ENCODE measurements around the gene MAD1L1. TPM values are rescaled to one million over a fixed set of nuclear protein-coding genes. Genes with fewer than 3 reads are reported as not detected.

Gene MAD1L1
- total and polyA plus RNA-seq, 4 donors: 12.8 to 20.7 (median 16.5) TPM

DNA sequence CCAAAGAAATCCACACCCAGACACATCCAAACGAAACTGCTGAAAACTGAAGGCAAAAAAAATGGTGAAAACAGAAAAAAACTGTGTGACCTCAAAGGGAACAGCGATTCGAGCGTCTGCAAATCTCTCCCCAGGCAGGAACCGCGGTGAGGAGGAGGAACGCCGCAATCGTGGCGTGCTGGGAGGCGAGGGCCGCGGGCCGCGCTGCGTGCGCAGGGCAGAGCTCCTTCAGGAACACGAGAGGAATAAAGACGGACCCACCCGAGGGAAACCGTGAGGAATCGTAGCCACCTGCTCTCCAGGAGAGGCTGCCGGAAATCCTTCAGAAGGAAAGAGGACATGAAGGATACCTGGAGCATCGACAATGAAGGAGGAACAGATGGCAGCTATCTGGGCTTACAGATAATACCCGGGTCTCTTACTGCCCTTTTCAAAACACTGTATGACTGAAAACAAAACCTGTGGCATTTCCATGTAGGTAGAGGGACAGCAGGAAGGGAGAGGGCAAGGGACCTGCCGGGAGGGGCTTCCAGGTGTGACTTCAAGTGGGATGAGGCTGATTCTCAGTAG is 266.0 kb downstream of the MAD1L1 start (continued):
- TF ChIP-seq, protein P1, sequence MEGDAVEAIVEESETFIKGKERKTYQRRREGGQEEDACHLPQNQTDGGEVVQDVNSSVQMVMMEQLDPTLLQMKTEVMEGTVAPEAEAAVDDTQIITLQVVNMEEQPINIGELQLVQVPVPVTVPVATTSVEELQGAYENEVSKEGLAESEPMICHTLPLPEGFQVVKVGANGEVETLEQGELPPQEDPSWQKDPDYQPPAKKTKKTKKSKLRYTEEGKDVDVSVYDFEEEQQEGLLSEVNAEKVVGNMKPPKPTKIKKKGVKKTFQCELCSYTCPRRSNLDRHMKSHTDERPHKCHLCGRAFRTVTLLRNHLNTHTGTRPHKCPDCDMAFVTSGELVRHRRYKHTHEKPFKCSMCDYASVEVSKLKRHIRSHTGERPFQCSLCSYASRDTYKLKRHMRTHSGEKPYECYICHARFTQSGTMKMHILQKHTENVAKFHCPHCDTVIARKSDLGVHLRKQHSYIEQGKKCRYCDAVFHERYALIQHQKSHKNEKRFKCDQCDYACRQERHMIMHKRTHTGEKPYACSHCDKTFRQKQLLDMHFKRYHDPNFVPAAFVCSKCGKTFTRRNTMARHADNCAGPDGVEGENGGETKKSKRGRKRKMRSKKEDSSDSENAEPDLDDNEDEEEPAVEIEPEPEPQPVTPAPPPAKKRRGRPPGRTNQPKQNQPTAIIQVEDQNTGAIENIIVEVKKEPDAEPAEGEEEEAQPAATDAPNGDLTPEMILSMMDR (IDR thresholded peaks at IDR 0.05; ENCODE audit: low read depth, low read length, missing input control): no peak
- TF ChIP-seq JUND (IDR thresholded peaks at IDR 0.05) (no peak), HNF4A (conservative IDR thresholded peaks at IDR 0.05) (no peak), RAD21 (IDR thresholded peaks at IDR 0.05) (no peak), EGR1 (IDR thresholded peaks at IDR 0.05; ENCODE audit: low read depth in 2 of 2) (no peak), NR2F2 (IDR thresholded peaks at IDR 0.05) (no peak), FOXA2 (IDR thresholded peaks at IDR 0.05) (no peak)
- TF ChIP-seq, protein P2, sequence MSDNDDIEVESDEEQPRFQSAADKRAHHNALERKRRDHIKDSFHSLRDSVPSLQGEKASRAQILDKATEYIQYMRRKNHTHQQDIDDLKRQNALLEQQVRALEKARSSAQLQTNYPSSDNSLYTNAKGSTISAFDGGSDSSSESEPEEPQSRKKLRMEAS (IDR thresholded peaks at IDR 0.05): no peak
- TF ChIP-seq, protein P3, sequence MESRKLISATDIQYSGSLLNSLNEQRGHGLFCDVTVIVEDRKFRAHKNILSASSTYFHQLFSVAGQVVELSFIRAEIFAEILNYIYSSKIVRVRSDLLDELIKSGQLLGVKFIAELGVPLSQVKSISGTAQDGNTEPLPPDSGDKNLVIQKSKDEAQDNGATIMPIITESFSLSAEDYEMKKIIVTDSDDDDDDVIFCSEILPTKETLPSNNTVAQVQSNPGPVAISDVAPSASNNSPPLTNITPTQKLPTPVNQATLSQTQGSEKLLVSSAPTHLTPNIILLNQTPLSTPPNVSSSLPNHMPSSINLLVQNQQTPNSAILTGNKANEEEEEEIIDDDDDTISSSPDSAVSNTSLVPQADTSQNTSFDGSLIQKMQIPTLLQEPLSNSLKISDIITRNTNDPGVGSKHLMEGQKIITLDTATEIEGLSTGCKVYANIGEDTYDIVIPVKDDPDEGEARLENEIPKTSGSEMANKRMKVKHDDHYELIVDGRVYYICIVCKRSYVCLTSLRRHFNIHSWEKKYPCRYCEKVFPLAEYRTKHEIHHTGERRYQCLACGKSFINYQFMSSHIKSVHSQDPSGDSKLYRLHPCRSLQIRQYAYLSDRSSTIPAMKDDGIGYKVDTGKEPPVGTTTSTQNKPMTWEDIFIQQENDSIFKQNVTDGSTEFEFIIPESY (IDR thresholded peaks at IDR 0.05): no peak
- TF ChIP-seq, protein P4, sequence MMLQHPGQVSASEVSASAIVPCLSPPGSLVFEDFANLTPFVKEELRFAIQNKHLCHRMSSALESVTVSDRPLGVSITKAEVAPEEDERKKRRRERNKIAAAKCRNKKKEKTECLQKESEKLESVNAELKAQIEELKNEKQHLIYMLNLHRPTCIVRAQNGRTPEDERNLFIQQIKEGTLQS (IDR thresholded peaks at IDR 0.05): no peak

DNA sequence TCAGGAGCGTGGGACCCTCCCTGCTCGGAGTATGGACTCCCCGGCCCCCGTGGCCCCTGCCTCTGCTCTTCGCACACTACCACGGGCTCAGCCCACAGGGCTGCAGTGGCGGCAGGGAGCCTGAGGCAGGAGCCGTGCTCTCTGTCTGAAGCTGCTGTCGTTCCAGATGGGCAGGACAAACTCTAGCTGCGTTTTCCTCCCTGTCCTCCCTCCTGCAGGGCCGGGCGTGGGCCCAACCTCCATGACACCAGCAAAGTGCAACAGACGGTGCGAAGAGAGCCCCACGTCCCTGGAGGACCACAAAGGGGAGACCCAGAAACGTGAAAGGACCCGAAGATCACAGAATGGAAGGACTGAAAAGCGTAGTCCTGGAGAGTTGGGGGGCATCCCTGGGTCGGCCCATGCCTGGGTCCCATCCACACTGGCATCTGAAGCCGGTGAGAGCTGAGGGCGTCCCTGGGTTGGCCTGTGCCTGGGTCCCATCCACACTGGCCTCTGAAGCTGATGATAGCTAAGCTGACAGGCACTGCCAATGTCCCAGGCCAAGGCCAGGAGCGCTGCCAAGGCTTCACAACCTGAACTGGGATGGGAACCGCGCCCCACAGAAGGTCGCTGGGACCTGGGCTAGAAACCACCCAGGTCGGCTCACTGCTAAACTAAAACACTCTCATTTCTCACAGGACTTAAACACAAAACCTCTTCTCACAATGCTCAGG is 267.0 kb downstream of the MAD1L1 start:
- TF ChIP-seq TAF1 (conservative IDR thresholded peaks at IDR 0.05): no peak
- H3K27ac ChIP-seq (ENCODE audit: low read depth in 1 of 2, low read length in 2 of 2): no peak overlapping the region
- no peaks in the 10 kb centered on the region for H3K27me3 ChIP-seq (ENCODE audit: control insufficient read depth in 4 of 4, insufficient read depth in 4 of 4, low read length in 3 of 4)
- DNase-seq (ENCODE audit: low spot score): no peak
- 87% methylated on average over 26 of the region's 26 CpGs for WGBS
- H3K4me3 ChIP-seq (ENCODE audit: low read depth in 1 of 3, low read length in 3 of 3): no peak overlapping the region
- H3K9ac ChIP-seq (ENCODE audit: low read depth in 1 of 2, low read length in 2 of 2): no peak overlapping the region
- peaks cover 0 to 6% (median 6%) of the 10 kb centered on the region in 4 donors for H3K4me1 ChIP-seq (ENCODE audit: control insufficient read depth in 4 of 4, insufficient read depth in 4 of 4, low read length in 3 of 4)
- H3K9me3 ChIP-seq (ENCODE audit: control insufficient read depth in 4 of 4, low read length in 3 of 4): no peaks in the 10 kb centered on the region
- no peaks in the 10 kb centered on the region for H3K36me3 ChIP-seq (ENCODE audit: control insufficient read depth in 4 of 4, insufficient read depth in 3 of 4, low read depth in 1 of 4, low read length in 3 of 4)

DNA sequence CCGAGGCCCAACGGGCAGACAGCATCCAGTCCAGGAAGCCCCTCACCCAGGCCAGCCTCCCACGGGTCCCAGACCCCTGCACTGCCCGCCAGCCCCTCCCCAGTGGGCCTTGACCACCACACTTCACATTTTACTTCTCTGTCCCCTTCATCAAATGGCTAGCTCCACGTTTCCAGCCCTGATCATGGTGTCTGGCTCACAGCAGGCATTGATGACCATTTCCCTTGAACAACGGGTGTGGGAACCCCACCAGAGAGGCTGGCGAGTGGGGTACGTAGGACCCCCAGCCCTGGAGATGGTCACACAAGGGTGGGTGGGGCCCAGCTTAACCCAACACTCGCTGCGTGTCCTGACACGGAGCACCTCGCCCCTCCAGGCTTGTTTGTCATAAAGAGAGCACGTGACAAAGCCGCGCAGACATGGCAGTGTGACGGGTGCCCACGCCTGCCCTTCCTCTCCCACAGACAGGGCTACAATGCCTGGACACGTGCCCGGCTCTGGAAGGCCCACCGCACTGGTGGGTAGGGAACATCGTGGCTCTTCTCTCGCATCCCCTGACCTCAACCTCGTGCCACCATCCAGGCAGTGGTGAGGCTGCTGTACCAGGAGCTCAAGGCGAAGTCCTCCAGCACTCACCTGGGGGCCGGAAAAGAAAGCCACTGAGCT is 267.7 kb downstream of the MAD1L1 start:
- Histone ChIP-seq H3K27me3 (ENCODE audit: control insufficient read depth in 4 of 4, insufficient read depth in 4 of 4, low read length in 3 of 4) (no peaks in the 10 kb centered on the region), H3K4me3 (ENCODE audit: low read depth in 1 of 3, low read length in 3 of 3) (no peak overlapping the region), H3K36me3 (ENCODE audit: control insufficient read depth in 4 of 4, insufficient read depth in 3 of 4, low read depth in 1 of 4, low read length in 3 of 4) (no peaks in the 10 kb centered on the region), H3K9ac (ENCODE audit: low read depth in 1 of 2, low read length in 2 of 2) (no peak overlapping the region), H3K4me1 (ENCODE audit: control insufficient read depth in 4 of 4, insufficient read depth in 4 of 4, low read length in 3 of 4) (peaks cover 0 to 6% (median 6%) of the 10 kb centered on the region in 4 donors), H3K9me3 (ENCODE audit: control insufficient read depth in 4 of 4, low read length in 3 of 4) (no peaks in the 10 kb centered on the region), H3K27ac (ENCODE audit: low read depth in 1 of 2, low read length in 2 of 2) (no peak overlapping the region)
- DNase-seq (ENCODE audit: low spot score): no peak
- 95% methylated on average over 25 of the region's 25 CpGs for WGBS
- TF ChIP-seq EGR1 (IDR thresholded peaks at IDR 0.05; ENCODE audit: low read depth in 2 of 2) (no peak), GABPA (IDR thresholded peaks at IDR 0.05 in 1 of 2, conservative IDR thresholded peaks at IDR 0.05 in 1 of 2) (no peak), RAD21 (IDR thresholded peaks at IDR 0.05) (no peak), FOXA2 (IDR thresholded peaks at IDR 0.05) (no peak), JUND (IDR thresholded peaks at IDR 0.05) (no peak), YY1 (IDR thresholded peaks at IDR 0.05) (no peak), SP1 (IDR thresholded peaks at IDR 0.05) (no peak), FOXA1 (IDR thresholded peaks at IDR 0.05) (no peak)
- TF ChIP-seq, protein P5, sequence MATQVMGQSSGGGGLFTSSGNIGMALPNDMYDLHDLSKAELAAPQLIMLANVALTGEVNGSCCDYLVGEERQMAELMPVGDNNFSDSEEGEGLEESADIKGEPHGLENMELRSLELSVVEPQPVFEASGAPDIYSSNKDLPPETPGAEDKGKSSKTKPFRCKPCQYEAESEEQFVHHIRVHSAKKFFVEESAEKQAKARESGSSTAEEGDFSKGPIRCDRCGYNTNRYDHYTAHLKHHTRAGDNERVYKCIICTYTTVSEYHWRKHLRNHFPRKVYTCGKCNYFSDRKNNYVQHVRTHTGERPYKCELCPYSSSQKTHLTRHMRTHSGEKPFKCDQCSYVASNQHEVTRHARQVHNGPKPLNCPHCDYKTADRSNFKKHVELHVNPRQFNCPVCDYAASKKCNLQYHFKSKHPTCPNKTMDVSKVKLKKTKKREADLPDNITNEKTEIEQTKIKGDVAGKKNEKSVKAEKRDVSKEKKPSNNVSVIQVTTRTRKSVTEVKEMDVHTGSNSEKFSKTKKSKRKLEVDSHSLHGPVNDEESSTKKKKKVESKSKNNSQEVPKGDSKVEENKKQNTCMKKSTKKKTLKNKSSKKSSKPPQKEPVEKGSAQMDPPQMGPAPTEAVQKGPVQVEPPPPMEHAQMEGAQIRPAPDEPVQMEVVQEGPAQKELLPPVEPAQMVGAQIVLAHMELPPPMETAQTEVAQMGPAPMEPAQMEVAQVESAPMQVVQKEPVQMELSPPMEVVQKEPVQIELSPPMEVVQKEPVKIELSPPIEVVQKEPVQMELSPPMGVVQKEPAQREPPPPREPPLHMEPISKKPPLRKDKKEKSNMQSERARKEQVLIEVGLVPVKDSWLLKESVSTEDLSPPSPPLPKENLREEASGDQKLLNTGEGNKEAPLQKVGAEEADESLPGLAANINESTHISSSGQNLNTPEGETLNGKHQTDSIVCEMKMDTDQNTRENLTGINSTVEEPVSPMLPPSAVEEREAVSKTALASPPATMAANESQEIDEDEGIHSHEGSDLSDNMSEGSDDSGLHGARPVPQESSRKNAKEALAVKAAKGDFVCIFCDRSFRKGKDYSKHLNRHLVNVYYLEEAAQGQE (IDR thresholded peaks at IDR 0.05): no peak
- TF ChIP-seq, protein P2 (IDR thresholded peaks at IDR 0.05): no peak
- TF ChIP-seq, protein P1 (IDR thresholded peaks at IDR 0.05; ENCODE audit: low read depth, low read length, missing input control): no peak
- TF ChIP-seq, protein P4 (IDR thresholded peaks at IDR 0.05): no peak
